ENCODE data around the gene LASP1.

- TF ChIP-seq CTCF (IDR thresholded peaks at IDR 0.05) (no peak), POLR2A (IDR thresholded peaks at IDR 0.05) (no peak)
These were observed 2.2 kb downstream of the LASP1 start for GRCh38 chr17:38872027-38872511.

All from tibial nerve (tissue), 3 donors.